GM18519 (cell line): ENCODE measurements around the gene NDST1.

Experiments
- ATAC-seq: cut with Tn5 transposase; IDR thresholded peaks from one replicate; pipeline ENCODE4 v1.9.1; 2021; ENCODE audit warnings: mild to moderate bottlenecking, moderate library complexity; ENCODE audit not compliant: unreplicated experiment, low FRiP score

The NDST1 gene

GRCh38 chr5:150561571-150562275, 53.8 kb downstream of the NDST1 start:
- no peak for ATAC-seq

GRCh38 chr5:150562832-150563231, 54.9 kb downstream of the NDST1 start:
- no peak for ATAC-seq

- ATAC-seq: no peak
Measured at GRCh38 chr5:150565868-150566267, 57.9 kb downstream of the NDST1 start.

GRCh38 chr5:150567031-150567717, 59.2 kb downstream of the NDST1 start:
- no peak for ATAC-seq

- no peak for ATAC-seq
Measured at GRCh38 chr5:150568663-150569062, 60.7 kb downstream of the NDST1 start.

GRCh38 chr5:150570333-150570732, 62.4 kb downstream of the NDST1 start:
- no peak for ATAC-seq

GRCh38 chr5:150571836-150572235, 63.9 kb downstream of the NDST1 start:
- no peak for ATAC-seq

GRCh38 chr5:150573216-150573615, 65.3 kb downstream of the NDST1 start:
- ATAC-seq: no peak

GRCh38 chr5:150573867-150574817, 66.2 kb downstream of the NDST1 start:
- ATAC-seq: no peak

GRCh38 chr5:150574818-150575547, 67.1 kb downstream of the NDST1 start:
- ATAC-seq: no peak

- no peak for ATAC-seq
Measured at GRCh38 chr5:150575745-150576448, 68.0 kb downstream of the NDST1 start.

- ATAC-seq: no peak
Measured at GRCh38 chr5:150576449-150576949, 68.6 kb downstream of the NDST1 start.

- ATAC-seq: no peak
Measured at GRCh38 chr5:150577378-150578139, 69.6 kb downstream of the NDST1 start.

- ATAC-seq: no peak
Measured at GRCh38 chr5:150578781-150579461, 71.0 kb downstream of the NDST1 start.

- ATAC-seq: no peak
Measured at GRCh38 chr5:150579462-150580400, 71.8 kb downstream of the NDST1 start.

- no peak for ATAC-seq
Measured at GRCh38 chr5:150580917-150581316, 73.0 kb downstream of the NDST1 start.
